ENCODE results near the gene ABL2. TPM values are rescaled to one million over a fixed set of nuclear protein-coding genes. Genes with fewer than 3 reads are reported as not detected.
"Not testable (repeated sequence)": the region's sequence is repeated elsewhere in the genome, so short reads cannot be mapped to it uniquely, and the experiment has no call there.

ABL2 gene
- total RNA-seq: 10 to 100 TPM; 37.2 to 63.5 TPM
- long read RNA-seq, donor 1, partial matches to known transcripts: 0 of 8 reads
- long read RNA-seq, donor 1, other reads (novel, unspliced or antisense): 7 of 8 reads
- long read RNA-seq, donor 2, partial matches to known transcripts: 4 of 16 reads
- long read RNA-seq, donor 2, other reads (novel, unspliced or antisense): 10 of 16 reads

DNA sequence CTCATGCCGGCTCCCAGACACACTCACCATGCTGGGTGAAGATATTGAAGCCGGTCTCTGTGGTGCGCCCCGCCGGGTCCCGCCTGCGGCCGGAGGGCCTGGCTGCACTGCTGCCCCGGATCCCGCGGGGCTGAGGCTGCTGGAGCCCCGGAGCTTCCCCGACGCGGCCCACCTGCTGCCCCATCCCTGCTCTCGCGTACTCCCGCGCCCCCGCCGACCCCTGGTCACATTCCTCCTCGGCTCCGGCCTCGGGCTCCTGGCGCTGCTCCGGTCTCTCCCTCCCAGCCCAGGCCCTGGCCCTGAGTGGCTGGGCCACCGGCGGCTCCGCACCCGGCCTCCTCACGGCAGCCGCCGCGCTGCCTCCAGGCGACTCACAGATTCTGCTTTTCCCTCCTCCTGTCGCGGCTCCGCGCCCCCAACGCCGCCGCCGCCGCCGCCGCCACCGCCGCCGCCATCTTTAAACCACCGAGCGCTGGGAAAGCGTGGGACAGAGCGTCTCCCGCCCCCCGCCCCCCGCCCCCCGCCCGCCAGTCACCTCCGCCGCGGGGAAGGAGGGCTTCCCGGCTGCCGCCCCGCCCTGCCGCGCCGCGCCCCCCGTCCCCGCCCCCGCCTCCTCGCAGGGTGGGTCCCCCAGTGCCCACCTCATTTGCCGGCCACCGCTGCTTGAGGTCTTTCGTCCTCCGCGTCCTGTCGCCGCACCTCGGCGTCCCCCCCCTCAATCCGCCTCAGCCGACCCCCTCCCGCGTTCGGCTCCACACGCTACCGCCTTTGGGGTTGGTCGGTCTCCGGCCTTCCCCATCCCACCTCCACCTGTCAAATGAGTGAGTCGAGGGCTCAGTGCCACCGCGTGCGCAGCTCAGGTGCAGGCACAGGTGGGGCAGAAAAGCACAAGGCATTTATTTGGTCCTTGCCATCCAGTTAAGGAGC, at the start of gene ABL2:
ABL2 (minus strand) TSS at position 464 of the 927 bp plus-strand sequence; CDS start at position 184, 280 bp downstream.
- intact Hi-C loops (cut with DNase I): no loop called here
- DNase-seq (ENCODE audit: low spot score): peak; percentile 84

GRCh38 chr1:179278920-179279319, 49.4 kb upstream of the ABL2 start:
- intact Hi-C loops (cut with DNase I): no loop called here
- DNase-seq (ENCODE audit: low spot score): no peak

- intact Hi-C loops (cut with DNase I); DNase-seq (ENCODE audit: low spot score): not testable (repeated sequence)
These were observed 44.9 kb upstream of the ABL2 start for GRCh38 chr1:179274424-179274823.

DNA sequence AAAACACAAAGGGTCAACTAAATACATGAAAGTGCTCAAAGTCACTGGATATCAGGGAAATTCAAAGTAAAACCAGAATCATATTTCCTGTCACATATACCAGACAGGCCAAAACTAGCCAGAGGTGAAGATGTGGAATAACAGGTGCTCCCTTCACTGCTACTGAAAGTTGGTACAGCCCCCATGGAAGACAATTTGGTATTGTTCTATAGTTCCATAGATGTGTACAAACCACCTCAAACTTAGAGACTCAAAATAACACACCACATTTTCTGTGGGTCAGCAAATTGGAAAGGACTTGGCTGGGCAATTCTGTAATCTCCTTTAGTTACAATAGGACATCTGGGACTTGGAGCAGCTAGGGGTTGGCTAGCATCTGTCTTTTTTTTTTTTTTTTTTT, 39.6 kb upstream of the ABL2 start:
- no peak for DNase-seq (ENCODE audit: low spot score)
- intact Hi-C loops (cut with DNase I): no loop called here

- intact Hi-C loops (cut with DNase I): no loop called here
- DNase-seq (ENCODE audit: low spot score): no peak
These were observed 35.0 kb upstream of the ABL2 start for GRCh38 chr1:179264507-179264906.

- intact Hi-C loops (cut with DNase I): no loop called here
These were observed 33.6 kb upstream of the ABL2 start for GRCh38 chr1:179263121-179263520.

DNA sequence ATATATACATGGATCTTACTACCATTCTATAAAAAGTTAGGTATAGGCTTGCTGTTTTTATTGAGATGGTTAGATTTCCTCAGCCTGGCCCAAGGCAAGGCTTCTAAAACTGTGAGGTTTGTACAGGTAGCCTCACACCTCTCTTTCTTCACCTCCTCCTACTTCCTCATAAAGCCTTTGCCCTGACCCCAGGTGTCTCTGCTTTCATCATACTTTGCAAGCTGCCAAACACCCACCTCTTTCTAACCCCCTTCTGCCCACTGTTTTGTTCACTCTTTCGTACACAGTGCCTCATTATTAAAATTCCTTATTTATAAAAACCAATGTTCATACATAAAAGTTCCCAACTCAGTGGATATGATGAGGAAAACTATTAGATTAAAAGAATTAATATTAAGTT, 32.7 kb upstream of the ABL2 start:
- no peak for DNase-seq (ENCODE audit: low spot score)
- intact Hi-C loops (cut with DNase I): no loop called here

More at GRCh38 chr1:179263121-179263520, 33.6 kb upstream of the ABL2 start:
- no peak for DNase-seq (ENCODE audit: low spot score)

DNA sequence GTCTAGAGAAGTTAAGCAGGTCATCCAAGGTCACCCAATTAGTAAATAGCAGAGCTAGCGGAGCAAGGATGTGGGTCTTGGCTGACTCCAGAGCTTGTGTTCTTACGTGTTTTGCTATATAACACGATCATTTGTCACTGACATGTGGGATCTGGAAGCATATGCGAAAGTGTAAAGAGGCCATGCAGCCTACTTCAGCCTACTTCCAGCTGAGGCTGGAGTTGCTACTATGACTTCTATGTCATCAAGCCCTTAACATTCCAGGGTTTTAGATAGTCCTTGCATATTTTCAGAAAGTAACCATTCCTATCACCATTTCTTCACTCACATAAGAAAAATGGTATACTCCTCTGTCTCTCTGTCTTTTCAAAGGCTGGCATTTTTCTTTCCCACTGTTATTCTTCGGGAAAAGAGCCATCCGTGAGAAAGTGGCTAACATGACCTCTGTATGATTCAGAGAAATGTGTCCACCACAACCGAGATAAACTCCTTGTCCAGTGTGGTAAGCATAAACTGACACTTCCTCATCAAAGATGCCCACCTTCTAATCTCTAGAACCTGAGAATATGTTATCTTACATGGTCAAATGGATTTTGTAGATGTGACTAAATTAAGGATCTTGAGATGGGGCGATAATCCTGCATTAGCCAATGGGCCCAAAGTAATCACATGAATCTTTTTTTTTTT, 24.0 kb upstream of the ABL2 start:
- intact Hi-C loops (cut with DNase I): no loop called here
- DNase-seq (ENCODE audit: low spot score): no peak

DNA sequence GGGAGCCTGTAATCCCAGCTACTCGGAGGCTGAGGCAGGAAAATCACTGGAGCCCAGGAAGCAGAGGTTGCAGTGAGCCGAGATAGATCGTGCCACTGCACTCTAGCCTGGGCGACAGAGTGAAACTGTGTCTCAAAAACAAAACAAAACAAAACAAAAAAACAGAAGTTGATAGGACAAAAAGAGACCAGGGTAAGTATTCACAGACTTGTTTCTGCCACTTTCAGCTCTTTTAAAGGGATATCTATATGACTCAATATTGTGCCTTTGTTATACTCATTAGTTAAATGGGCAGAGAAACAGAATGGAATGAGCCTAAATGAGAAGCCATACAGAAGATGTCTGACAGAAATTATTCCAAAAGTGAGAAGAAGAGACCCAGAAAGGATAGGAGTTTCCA, 23.1 kb upstream of the ABL2 start:
- intact Hi-C loops (cut with DNase I): no loop called here
- DNase-seq (ENCODE audit: low spot score): no peak

DNA sequence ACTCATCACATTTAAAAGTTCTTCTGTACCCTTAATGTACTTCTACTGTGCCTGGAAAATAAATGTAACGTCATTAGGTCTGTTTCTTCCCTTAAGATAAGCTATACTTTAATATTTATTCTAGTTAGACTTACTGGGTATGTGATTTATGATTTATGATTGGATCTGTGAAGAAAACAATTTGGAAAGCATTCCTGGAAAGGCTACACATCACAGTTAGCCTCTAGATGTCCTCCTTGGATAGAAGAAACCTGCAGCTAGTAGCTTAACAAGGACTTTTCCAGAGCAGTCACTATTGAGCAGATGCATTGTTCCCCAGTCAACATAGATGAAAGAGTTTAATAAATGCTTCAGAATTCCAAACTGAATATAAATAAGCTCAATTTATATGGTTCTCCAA, 22.2 kb upstream of the ABL2 start:
- intact Hi-C loops (cut with DNase I): no loop called here

DNA sequence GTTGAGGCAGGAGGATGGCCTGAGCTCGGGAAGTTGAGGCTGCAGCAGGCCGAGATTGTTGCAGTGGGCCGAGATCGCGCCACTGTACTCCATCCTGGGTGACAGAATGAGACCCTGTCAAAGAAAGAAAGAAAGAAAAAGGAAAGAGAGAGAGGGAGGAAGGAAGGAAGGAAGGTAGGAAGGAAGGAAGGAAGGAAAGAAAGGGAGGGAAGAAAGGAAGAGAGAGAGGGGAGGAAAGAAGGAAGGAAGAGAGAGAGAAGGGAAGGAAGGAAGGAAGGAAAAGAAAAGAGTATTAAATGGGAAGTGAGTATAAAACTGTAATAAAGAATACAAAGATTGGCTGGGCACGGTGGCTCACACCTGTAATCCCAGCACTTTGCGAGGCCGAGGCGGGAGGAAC, 18.4 kb upstream of the ABL2 start:
- DNase-seq (ENCODE audit: low spot score): no peak
- intact Hi-C loops (cut with DNase I): no loop called here

More for the DNA sequence above, 22.2 kb upstream of the ABL2 start:
- DNase-seq (ENCODE audit: low spot score): no peak

DNA sequence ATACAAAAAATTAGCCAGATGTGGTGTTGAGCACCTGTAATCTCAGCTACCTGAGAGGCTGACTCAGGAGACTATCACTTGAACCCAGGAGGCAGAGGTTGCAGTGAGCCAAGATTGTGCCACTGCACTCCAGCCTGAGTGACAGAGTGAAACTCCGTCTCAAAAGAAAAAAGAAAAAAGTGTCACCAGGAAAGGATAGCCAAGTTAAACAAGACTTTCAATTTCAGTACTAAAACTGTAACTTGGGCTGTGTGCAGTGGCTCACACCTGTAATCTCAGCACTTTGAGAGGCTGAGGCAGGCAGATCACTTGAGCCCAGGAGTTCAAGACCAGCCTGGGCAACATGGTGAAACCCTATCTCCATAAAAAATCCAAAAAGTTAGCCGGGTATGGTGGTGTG, 15.9 kb upstream of the ABL2 start:
- intact Hi-C loops (cut with DNase I); DNase-seq (ENCODE audit: low spot score): not testable (repeated sequence)

DNA sequence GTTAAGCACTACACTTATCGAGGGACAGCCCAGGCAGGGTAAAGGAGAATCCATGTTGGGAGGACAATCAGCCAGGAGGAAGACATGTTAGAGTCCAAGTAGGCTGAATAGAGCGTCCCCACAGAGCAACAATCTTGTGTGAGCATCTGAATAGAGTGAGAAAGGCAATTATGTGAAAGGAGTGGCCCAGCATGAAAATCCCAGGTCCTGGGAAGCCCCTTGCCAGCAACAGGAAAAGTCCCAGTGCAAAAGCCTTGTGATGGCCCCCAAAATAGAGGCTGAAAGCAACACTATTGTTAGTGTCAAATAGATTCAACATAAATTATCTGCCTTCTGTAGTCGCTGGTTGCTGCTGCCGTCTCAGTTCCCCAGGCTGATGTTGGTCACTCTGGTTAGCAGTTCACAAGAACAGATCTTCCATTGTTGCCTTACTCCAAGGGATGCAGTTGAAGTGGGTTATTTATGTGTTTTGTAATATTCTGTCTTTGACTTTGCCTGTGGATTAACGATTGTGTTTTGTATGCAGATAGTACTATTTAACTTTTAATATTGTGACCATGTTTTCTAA, 12.1 kb upstream of the ABL2 start:
- DNase-seq (ENCODE audit: low spot score): no peak
- intact Hi-C loops (cut with DNase I): no loop called here

- no peak for DNase-seq (ENCODE audit: low spot score)
These were observed 7.7 kb upstream of the ABL2 start for GRCh38 chr1:179237222-179237621.

GRCh38 chr1:179234863-179235262, 5.4 kb upstream of the ABL2 start:
- DNase-seq (ENCODE audit: low spot score): no peak
- intact Hi-C loops (cut with DNase I): no loop called here

More at GRCh38 chr1:179237222-179237621, 7.7 kb upstream of the ABL2 start:
- intact Hi-C loops (cut with DNase I): no loop called here

DNA sequence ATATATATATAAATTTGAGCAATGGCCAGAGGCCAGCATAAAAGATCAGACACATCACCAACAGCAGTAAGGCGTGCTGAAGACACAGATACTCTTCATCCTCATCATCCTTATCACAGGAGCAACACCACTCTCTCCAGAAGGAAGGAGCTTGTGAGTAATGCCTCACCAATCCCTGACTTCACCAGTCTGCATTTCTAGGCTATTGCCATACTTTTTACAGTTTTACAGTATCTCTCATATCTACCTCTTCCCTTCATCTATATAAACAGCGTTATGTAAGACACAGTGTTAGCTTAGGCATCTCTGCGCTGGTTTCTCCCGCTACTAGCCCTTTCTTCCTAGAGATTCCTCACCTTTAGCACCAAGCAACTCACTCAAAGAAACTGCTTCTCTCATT, 2.4 kb upstream of the ABL2 start:
- intact Hi-C loops (cut with DNase I): no loop called here
- DNase-seq (ENCODE audit: low spot score): no peak

DNA sequence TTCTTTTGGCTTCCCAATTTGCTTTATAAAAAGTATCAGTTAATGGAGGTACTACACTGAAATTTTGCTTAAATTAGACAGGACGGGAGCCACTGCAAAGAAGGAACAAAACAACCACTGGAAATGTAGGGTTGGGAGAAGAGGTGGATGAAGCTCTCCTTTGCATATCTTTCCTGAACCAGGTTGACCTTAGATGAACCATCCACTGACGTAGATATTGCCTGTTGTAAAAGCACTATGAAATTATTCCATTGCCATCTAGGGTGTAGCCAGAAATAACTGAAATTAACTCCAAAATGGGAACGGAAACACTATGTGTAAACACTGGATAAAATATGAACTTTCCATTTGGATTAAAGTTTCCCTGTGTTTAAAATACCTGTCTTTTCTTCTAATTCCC, 1.2 kb upstream of the ABL2 start:
- intact Hi-C loops (cut with DNase I): no loop called here
- no peak for DNase-seq (ENCODE audit: low spot score)

DNA sequence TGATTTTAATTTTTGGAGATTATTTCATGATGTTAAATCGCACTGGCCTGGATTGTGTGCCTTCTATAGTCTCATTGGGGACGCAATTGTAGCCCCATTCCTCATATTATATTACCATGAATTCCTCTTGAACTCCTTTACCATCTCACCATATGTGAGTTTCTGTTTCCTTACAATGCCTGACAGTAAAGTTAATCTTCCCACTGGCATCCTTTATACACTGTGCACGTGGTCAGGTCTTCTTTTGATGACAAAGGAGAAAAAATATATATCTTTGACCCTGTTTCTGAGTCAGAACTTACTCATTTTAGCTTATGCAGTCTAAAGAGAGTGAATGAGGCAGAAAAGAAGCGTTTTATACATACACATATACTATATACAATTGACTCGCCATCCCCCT, 774 bp upstream of the ABL2 start:
- intact Hi-C loops (cut with DNase I): no loop called here
- no peak for DNase-seq (ENCODE audit: low spot score)

DNA sequence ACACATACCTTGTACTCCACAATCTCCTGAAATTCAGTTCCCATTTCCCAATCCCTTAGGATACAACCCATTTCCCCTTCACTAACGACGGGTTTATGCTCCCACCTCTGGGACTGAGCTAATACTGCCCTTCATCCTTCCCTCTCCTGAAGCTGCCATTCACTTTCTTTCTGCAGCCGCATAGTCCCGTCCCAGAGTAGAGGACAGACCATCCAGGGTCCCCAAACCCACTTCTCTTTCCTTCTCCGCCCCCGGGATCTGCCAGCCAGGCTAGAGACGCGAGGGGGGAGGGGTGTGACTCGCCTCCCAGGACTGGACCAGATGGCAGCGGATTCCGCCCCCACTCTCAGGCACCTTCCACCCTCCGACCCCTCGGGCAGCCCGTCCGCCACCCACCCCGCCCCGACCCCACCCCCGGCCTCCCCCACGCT, 679 bp downstream of the ABL2 start:
- intact Hi-C loops (cut with DNase I): no loop called here

GRCh38 chr1:179226738-179227137, 2.7 kb downstream of the ABL2 start:
- intact Hi-C loops (cut with DNase I): no loop called here
- no peak for DNase-seq (ENCODE audit: low spot score)

More for the DNA sequence above, 679 bp downstream of the ABL2 start:
- DNase-seq (ENCODE audit: low spot score): peak; percentile 83

All from posterior vena cava (tissue), 2 donors.